ENCODE data around the gene THUMPD2.

THUMPD2 gene

GRCh38 chr2:39715095-39715494 is 64.0 kb downstream of the THUMPD2 start:
- no peak for DNase-seq

DNA sequence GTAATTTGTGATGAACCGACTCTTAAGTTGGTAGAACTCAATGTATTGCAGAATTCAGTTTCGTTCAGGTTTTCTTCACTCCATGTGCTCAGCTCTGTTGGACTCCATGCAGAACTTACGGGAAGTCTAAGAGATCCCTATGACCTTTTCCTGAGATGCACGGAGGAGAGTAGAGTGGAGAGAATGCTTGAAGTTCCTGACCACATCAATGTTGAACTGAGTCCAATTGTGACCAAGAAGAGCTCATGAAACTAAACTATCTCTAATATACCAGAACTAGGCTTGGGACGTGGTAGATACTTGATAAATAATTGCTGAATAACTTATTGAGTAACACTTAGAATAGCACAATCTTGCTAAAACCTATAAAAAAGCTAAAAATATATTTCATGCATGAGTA is 66.1 kb downstream of the THUMPD2 start:
- DNase-seq, result no peak

- no peak for DNase-seq
These were observed 68.3 kb downstream of the THUMPD2 start for GRCh38 chr2:39710807-39711206.

DNA sequence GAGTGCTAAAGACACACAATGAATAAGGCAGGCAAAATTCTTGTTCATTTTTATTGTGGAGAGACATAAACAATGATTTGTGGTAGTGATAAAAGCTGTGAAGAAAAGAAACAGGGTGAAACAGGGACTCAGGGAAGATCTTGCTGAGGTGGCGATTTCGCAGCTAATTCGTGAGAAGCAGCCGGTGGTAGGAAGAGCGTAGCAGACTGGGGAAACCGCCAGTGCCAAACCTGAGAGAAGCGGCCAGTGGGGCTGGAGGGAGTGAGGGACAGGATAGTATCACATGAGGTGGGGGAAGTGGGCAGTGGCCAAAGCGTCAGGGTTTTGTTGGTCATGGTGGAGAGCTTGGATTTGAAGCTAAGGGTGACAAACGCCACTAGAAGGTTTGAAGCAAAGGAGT is 71.1 kb downstream of the THUMPD2 start:
- no peak for DNase-seq

- DNase-seq, result no peak
These were observed 72.1 kb downstream of the THUMPD2 start for GRCh38 chr2:39706945-39707344.

DNA sequence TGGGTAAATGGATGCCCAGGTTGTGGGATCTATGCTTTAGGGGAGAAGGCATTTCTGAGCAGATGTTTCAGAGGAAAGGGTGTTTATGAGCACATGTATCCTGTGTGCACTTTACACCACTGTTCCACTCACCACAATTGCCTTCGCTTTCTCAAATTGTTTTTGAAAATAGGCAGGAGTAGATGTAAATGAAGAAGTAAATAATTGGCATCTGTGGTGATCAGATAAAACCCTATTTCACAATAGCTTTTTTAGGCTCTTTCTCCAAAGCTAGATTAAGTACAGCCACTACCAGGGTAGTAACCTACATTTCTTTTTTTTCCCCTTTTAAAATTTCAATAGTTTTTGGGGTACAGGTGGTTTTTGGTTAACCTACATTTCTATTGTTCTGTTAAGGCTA is 72.7 kb downstream of the THUMPD2 start:
- DNase-seq, result no peak

- no peak for DNase-seq
These were observed 73.4 kb downstream of the THUMPD2 start for GRCh38 chr2:39705638-39706037.

GRCh38 chr2:39704540-39704939 is 74.5 kb downstream of the THUMPD2 start:
- DNase-seq, result no peak

DNA sequence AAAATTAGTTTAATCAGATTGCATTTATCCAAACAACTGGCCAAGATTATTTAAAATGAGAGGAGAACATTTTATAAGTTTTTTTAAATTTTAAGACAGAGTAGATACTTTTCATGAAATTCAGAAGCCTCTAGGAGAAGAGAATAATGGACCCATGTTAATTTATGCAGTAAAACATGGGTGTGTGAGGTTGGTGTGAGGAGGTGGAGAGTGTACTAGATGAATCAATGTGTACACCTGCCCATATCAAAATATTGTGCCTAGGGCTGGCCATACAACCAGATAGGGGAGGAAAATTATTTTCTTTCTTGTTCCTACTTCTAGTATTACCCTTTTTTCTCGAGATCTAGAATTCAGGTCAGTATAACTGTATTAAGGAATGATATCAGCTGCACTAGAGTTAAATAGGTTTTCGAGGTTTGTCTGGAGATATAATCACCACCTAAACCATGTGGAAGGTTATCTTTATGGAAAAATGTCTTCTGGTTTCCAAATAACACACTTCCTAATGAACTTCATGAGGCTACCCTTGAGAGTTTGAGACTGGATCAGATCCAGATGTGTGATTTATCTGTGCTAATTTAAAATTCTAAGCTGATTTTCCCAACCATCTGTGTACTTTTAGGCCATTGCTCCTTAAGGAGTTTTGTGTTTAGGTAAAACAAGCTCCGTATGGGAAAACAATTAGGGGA is 75.7 kb downstream of the THUMPD2 start:
- DNase-seq, result no peak

GRCh38 chr2:39701137-39701536 is 77.9 kb downstream of the THUMPD2 start:
- no peak for DNase-seq

- DNase-seq, result no peak
These were observed 81.6 kb downstream of the THUMPD2 start for GRCh38 chr2:39697454-39697853.

DNA sequence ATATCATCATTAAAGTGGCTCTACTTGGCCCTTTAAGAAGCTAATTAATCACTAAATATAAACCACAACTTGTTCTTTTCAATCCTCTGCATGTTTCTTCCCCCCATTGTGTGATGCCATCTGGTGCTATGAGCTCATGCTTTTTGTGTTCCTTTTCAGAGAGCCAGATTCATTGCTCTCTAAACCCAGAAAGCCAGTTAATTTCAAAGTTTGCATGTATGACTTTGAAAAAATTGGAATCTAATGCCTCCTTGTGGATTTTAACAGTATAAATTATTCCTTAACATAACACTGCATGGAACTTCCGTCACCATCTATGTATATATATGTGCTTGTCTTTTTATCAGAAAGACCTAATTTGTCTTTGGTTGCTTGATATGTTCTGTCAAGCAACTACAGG is 82.2 kb downstream of the THUMPD2 start:
- peak; percentile 23 for DNase-seq

DNA sequence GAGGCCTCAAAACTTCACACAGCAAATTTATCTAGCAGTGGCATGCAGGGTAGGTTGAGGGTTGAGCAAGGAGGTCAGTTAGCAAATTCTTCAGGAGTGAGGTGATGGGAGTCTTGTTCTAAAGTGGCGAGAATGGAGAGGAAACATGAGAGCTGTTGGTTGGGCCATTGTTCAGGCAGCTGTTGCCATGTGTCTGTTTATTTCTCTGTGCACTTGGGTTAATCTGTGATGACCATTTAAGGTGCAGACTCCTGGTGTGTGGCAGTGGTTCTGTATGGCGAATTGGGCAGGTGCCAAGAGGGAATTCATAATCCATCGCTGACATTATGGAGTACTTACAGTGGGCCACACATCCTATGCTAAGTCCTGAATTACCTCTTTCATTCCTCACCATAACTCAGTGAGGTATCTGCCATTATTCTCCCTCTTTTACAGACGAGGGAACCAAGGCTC is 82.9 kb downstream of the THUMPD2 start:
- peak; percentile 85 for DNase-seq

- no peak for DNase-seq
These were observed 85.8 kb downstream of the THUMPD2 start for GRCh38 chr2:39693245-39693644.

GRCh38 chr2:39689876-39690275 is 89.2 kb downstream of the THUMPD2 start:
- no peak for DNase-seq

DNA sequence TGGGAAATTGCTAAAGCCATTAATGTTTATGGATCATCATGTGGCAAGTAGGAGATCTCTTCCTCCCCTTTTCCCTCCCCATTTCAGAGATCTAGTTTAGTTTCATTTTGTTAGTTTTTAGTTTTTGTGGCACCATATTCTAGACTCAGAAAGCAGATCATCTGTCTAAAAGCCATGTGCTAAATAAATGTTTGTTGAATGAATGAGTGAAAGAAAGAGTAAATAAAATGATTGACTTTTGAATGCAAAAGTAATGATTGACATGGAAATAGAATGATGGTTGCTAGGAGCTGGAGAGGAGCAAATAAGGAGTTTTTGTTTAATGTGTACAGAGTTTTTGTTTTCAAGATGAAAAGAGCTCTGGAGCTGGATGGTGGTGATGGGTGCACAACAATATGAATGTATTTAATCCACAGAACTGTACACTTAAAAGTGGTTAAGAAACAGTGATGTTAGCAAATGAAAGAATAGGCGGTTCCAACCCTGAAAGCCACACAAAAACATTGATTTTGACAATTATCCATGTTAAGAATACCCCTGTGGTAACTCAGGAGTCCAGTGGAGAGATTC is 89.7 kb downstream of the THUMPD2 start:
- DNase-seq, result no peak

- no peak for DNase-seq
These were observed 90.9 kb downstream of the THUMPD2 start for GRCh38 chr2:39688181-39688580.

DNA sequence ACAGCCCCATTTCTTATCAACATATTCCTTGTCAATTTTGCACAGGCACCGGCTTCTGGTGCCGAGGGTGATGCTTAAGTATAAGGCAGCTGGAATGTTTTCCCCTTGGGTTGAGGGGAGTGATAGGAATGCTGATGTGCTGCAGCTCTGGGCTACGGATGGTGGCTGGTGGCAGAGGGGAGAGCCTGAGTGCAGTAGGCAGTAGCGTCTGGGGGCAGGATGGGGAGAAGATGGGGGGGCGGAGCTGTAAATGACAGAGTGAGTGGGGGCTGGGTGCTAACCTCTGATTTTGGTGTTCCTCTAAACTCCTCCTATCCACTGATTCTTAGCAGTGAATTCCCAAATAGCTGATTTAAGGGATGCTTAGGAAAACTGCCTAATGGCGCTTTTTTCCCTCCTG is 92.6 kb downstream of the THUMPD2 start:
- no peak for DNase-seq

Measured in NCI-H1105 (cell line).